H9 (cell line): Measurements from ENCODE around the gene S1PR3. TPM values are rescaled to one million over a fixed set of nuclear protein-coding genes. Genes with fewer than 3 reads are reported as not detected.

Experiments used
- DNase-seq: peaks from one replicate; pipeline ENCODE4 v3.0.0-alpha.2; 2017
- H2AFZ ChIP-seq: one replicate; pipeline ENCODE4 v1.6.1; 2013; ENCODE audit warnings: mild to moderate bottlenecking, low read length, control low read depth, moderate library complexity
- H2AK5ac ChIP-seq: 2 replicates; pipeline ENCODE4 v1.6.1; 2013; ENCODE audit warnings: low read length, control low read depth, mixed read lengths; ENCODE audit not compliant: insufficient read length
- H2BK120ac ChIP-seq: one replicate; pipeline ENCODE4 v1.6.1; 2013; ENCODE audit warnings: low read depth, mild to moderate bottlenecking, low read length, control low read depth, inconsistent platforms; ENCODE audit not compliant: poor library complexity, severe bottlenecking
- H2BK12ac ChIP-seq: 2 replicates; pipeline ENCODE4 v1.6.1; 2013; ENCODE audit warnings: low read length, control low read depth, mixed read lengths, low read depth; ENCODE audit not compliant: insufficient read length
- H2BK15ac ChIP-seq: 2 replicates; pipeline ENCODE4 v1.6.1; 2013; ENCODE audit warnings: low read depth, low read length, control low read depth
- H2BK20ac ChIP-seq: one replicate; pipeline ENCODE4 v1.6.1; 2013; ENCODE audit warnings: low read depth, mild to moderate bottlenecking, low read length, control low read depth, inconsistent platforms; ENCODE audit not compliant: poor library complexity, severe bottlenecking
- H2BK5ac ChIP-seq: 2 replicates; pipeline ENCODE4 v1.6.1; 2013; ENCODE audit warnings: low read length, control low read depth, mixed read lengths; ENCODE audit not compliant: insufficient read length
- H3K14ac ChIP-seq: 2 replicates; pipeline ENCODE4 v1.6.1; 2013; ENCODE audit warnings: low read length, control low read depth; ENCODE audit not compliant: insufficient read depth
- H3K18ac ChIP-seq: 2 replicates; pipeline ENCODE4 v1.6.1; 2013; ENCODE audit warnings: low read depth, mild to moderate bottlenecking, mixed read lengths, low read length, control low read depth; ENCODE audit not compliant: insufficient read length
- H3K23ac ChIP-seq: 2 replicates; pipeline ENCODE4 v1.6.1; 2013; ENCODE audit warnings: low read length, control low read depth, mixed read lengths, low read depth; ENCODE audit not compliant: insufficient read length
- H3K23me2 ChIP-seq: 2 replicates; pipeline ENCODE4 v1.6.1; 2013; ENCODE audit warnings: low read depth, mild to moderate bottlenecking, mixed read lengths, low read length, control low read depth; ENCODE audit not compliant: insufficient read length, poor library complexity, severe bottlenecking
- H3K27ac ChIP-seq: 2 replicates; pipeline ENCODE4 v1.5.1; 2013; ENCODE audit warnings: low read length, control low read depth, mixed read lengths, low read depth; ENCODE audit not compliant: insufficient read length
- H3K27me3 ChIP-seq: 2 replicates; pipeline ENCODE4 v1.6.1; 2013; ENCODE audit warnings: low read length, control low read depth, inconsistent platforms; ENCODE audit not compliant: insufficient read depth
- H3K4ac ChIP-seq: 2 replicates; pipeline ENCODE4 v1.6.1; 2013; ENCODE audit warnings: low read depth, mild to moderate bottlenecking, control low read depth, inconsistent platforms, low read length, moderate library complexity
- H3K4me1 ChIP-seq: 2 replicates; pipeline ENCODE4 v1.6.1; 2013; ENCODE audit warnings: low read length, control low read depth, inconsistent platforms; ENCODE audit not compliant: insufficient read depth
- H3K4me2 ChIP-seq: 2 replicates; pipeline ENCODE4 v1.6.1; 2013; ENCODE audit warnings: low read length, control low read depth, mixed read lengths; ENCODE audit not compliant: insufficient read length, insufficient read depth
- H3K56ac ChIP-seq: 2 replicates; pipeline ENCODE4 v1.6.1; 2013; ENCODE audit warnings: low read depth, mild to moderate bottlenecking, mixed read lengths, low read length, control low read depth; ENCODE audit not compliant: insufficient read length
- H3K79me1 ChIP-seq: 2 replicates; pipeline ENCODE4 v1.6.1; 2013; ENCODE audit warnings: low read depth, mild to moderate bottlenecking, moderate library complexity, low read length, control low read depth, inconsistent platforms; ENCODE audit not compliant: insufficient read depth, poor library complexity, severe bottlenecking
- H3K79me2 ChIP-seq: 2 replicates; pipeline ENCODE4 v1.6.1; 2013; ENCODE audit warnings: low read length, control low read depth, inconsistent platforms; ENCODE audit not compliant: insufficient read depth
- H3K9ac ChIP-seq: 2 replicates; pipeline ENCODE4 v1.6.1; 2013; ENCODE audit warnings: low read length, control low read depth, mixed read lengths; ENCODE audit not compliant: insufficient read length; ENCODE audit errors: extremely low read depth
- H3K9me3 ChIP-seq: one replicate; pipeline ENCODE4 v1.6.1; 2013; ENCODE audit warnings: low read depth, low read length, inconsistent platforms; ENCODE audit not compliant: control insufficient read depth
- H3T11ph ChIP-seq: one replicate; pipeline ENCODE4 v1.6.1; 2013; ENCODE audit warnings: mild to moderate bottlenecking, low read length, control low read depth, inconsistent platforms
- H4K20me1 ChIP-seq: one replicate; pipeline ENCODE4 v1.6.1; 2013; ENCODE audit not compliant: control insufficient read depth, insufficient read length, insufficient read depth
- H4K5ac ChIP-seq: 2 replicates; pipeline ENCODE4 v1.6.1; 2013; ENCODE audit warnings: low read depth, mild to moderate bottlenecking, mixed read lengths, low read length, control low read depth; ENCODE audit not compliant: insufficient read length
- H4K8ac ChIP-seq: replicated peaks from 2 replicates; pipeline ENCODE4 v1.6.1; 2013; ENCODE audit warnings: low read length, control low read depth, mixed read lengths, low read depth; ENCODE audit not compliant: insufficient read length
- H4K91ac ChIP-seq: 2 replicates; pipeline ENCODE4 v1.6.1; 2013; ENCODE audit warnings: low read depth, mild to moderate bottlenecking, moderate library complexity, mixed read lengths, low read length, control low read depth; ENCODE audit not compliant: insufficient read length
- H3K27ac Mint-ChIP-seq, 3 experiments: 2 replicates in 2 of 3; 3 replicates in 1 of 3; pipeline ENCODE4 v1.8.0; 2020 to 2021; ENCODE audit warnings: mixed read lengths in 3 of 3, mild to moderate bottlenecking in 1 of 3, moderate library complexity in 1 of 3
- H3K27me3 Mint-ChIP-seq: 2 replicates; pipeline ENCODE4 v1.8.0; 2021; ENCODE audit warnings: low read depth, mild to moderate bottlenecking, moderate library complexity, mixed read lengths
- H3K36me3 Mint-ChIP-seq, 3 experiments: 2 replicates in 2 of 3; 3 replicates in 1 of 3; pipeline ENCODE4 v1.8.0; 2020 to 2021; ENCODE audit warnings: low read depth in 3 of 3, mixed read lengths in 3 of 3; ENCODE audit not compliant: insufficient read depth in 1 of 3
- H3K4me1 Mint-ChIP-seq, 2 experiments: 2 replicates each; pipeline ENCODE4 v1.8.0; 2020; ENCODE audit warnings: mixed read lengths in 2 of 2
- H3K4me3 Mint-ChIP-seq, 2 experiments: 2 replicates in 1 of 2; 3 replicates in 1 of 2; pipeline ENCODE4 v1.8.0; 2020 to 2021; ENCODE audit warnings: mild to moderate bottlenecking in 2 of 2, mixed read lengths in 2 of 2, moderate library complexity in 1 of 2
- H3K9me3 Mint-ChIP-seq, 2 experiments: 2 replicates in 1 of 2; 3 replicates in 1 of 2; pipeline ENCODE4 v1.8.0; 2020; ENCODE audit warnings: mild to moderate bottlenecking in 2 of 2, mixed read lengths in 2 of 2, moderate library complexity in 1 of 2
- WGBS: extraction: QIAGEN DNeasy Blood & Tissue Kit; methylation state at CpG from one replicate; pipeline ENCODE4 v1.1.7; 2013; ENCODE audit warnings: missing lambda C conversion rate, low lambda C conversion rate, mixed read lengths; ENCODE audit not compliant: insufficient read length; ENCODE audit errors: extremely low coverage; 5-methylcytosine and 5-hydroxymethylcytosine counted together
- total RNA-seq: library from RNA; stranded (reverse); gene quantifications from 2 replicates; pipeline ENCODE4 v1.2.1, GENCODE V29; 2021
- TF ChIP-seq, protein P1 (sequence below): fragments of 200-600 bp; sonication (generic); conservative IDR thresholded peaks from 3 replicates; pipeline ENCODE4 v1.8.0; 2021; ENCODE audit warnings: antibody characterized with exemption, mild to moderate bottlenecking

Gene S1PR3
- total RNA-seq, 1 experiment from 2014 or later, result 3.3 TPM

DNA sequence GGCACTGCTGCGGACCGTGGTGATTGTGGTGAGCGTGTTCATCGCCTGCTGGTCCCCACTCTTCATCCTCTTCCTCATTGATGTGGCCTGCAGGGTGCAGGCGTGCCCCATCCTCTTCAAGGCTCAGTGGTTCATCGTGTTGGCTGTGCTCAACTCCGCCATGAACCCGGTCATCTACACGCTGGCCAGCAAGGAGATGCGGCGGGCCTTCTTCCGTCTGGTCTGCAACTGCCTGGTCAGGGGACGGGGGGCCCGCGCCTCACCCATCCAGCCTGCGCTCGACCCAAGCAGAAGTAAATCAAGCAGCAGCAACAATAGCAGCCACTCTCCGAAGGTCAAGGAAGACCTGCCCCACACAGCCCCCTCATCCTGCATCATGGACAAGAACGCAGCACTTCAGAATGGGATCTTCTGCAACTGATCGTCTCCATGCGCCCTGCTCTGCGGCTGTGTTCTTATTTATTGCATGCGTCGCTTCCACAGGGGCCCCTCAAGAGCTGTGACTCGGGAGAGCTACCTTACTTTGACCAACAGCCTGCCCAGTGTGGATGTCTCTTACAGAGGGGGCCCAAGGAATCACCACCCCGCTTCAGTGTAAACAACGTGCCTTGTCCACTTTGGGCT, 10.8 kb downstream of the S1PR3 start:
- Histone ChIP-seq H2BK5ac (no peak overlapping the region), H4K20me1 (no peaks in the 10 kb centered on the region), H3K79me1 (no peaks in the 10 kb centered on the region), H4K8ac (no peak overlapping the region), H4K91ac (no peak overlapping the region), H2AFZ (no peak overlapping the region), H3K4me2 (no peak overlapping the region), H3K4me1 (no peaks in the 10 kb centered on the region), H3K14ac (no peak overlapping the region), H2BK120ac (no peak overlapping the region), H2BK15ac (no peak overlapping the region), H3K23me2 (no peaks in the 10 kb centered on the region), H2BK20ac (no peak overlapping the region), H3K18ac (no peak overlapping the region), H3T11ph (no peak overlapping the region), H3K27ac (no peak overlapping the region), H3K9ac (no peak overlapping the region), H2BK12ac (no peak overlapping the region), H3K79me2 (no peaks in the 10 kb centered on the region), H2AK5ac (no peak overlapping the region), H4K5ac (no peak overlapping the region), H3K4ac (no peak overlapping the region), H3K9me3 (no peaks in the 10 kb centered on the region), H3K23ac (no peak overlapping the region), H3K56ac (no peak overlapping the region), H3K27me3 (no peaks in the 10 kb centered on the region)
- no peak overlapping the region for H3K27ac Mint-ChIP-seq
- no peak overlapping the region for H3K4me3 Mint-ChIP-seq
- no peak for DNase-seq
- H3K36me3 Mint-ChIP-seq, result peaks cover 6 to 13% (median 8%) of the 10 kb centered on the region in 3 experiments; a peak in 5 of 7 replicates
- peaks cover 2% of the 10 kb centered on the region for H3K27me3 Mint-ChIP-seq
- no CpG with 5 or more reads among the region's 27 CpGs for WGBS
- peaks cover 9 to 14% of the 10 kb centered on the region in 2 experiments for H3K4me1 Mint-ChIP-seq
- no peaks in the 10 kb centered on the region for H3K9me3 Mint-ChIP-seq
- TF ChIP-seq, protein P1, sequence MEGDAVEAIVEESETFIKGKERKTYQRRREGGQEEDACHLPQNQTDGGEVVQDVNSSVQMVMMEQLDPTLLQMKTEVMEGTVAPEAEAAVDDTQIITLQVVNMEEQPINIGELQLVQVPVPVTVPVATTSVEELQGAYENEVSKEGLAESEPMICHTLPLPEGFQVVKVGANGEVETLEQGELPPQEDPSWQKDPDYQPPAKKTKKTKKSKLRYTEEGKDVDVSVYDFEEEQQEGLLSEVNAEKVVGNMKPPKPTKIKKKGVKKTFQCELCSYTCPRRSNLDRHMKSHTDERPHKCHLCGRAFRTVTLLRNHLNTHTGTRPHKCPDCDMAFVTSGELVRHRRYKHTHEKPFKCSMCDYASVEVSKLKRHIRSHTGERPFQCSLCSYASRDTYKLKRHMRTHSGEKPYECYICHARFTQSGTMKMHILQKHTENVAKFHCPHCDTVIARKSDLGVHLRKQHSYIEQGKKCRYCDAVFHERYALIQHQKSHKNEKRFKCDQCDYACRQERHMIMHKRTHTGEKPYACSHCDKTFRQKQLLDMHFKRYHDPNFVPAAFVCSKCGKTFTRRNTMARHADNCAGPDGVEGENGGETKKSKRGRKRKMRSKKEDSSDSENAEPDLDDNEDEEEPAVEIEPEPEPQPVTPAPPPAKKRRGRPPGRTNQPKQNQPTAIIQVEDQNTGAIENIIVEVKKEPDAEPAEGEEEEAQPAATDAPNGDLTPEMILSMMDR, result no peak
